ENCODE measurements around the gene ALK.

Gene ALK

GRCh38 chr2:29598978-29599377 is 322.4 kb downstream of the ALK start:
- H3K4me3 ChIP-seq (ENCODE audit: low read depth, low read length), result no peak overlapping the region
- no peaks in the 10 kb centered on the region for H3K27me3 ChIP-seq (ENCODE audit: control insufficient read depth, insufficient read depth, low read length)
- H3K9me3 ChIP-seq (ENCODE audit: control insufficient read depth, insufficient read depth, low read length), result no peaks in the 10 kb centered on the region
- H3K4me1 ChIP-seq (ENCODE audit: control insufficient read depth, insufficient read depth, low read length), result peaks cover 12% of the 10 kb centered on the region
- H3K36me3 ChIP-seq (ENCODE audit: control insufficient read depth, insufficient read depth, low read length), result no peaks in the 10 kb centered on the region
- H3K9ac ChIP-seq (ENCODE audit: low read depth, low read length), result no peak overlapping the region

- H3K4me1 ChIP-seq (ENCODE audit: control insufficient read depth, insufficient read depth, low read length), result no peaks in the 10 kb centered on the region
- no peaks in the 10 kb centered on the region for H3K36me3 ChIP-seq (ENCODE audit: control insufficient read depth, insufficient read depth, low read length)
- no peaks in the 10 kb centered on the region for H3K9me3 ChIP-seq (ENCODE audit: control insufficient read depth, insufficient read depth, low read length)
- H3K27me3 ChIP-seq (ENCODE audit: control insufficient read depth, insufficient read depth, low read length), result no peaks in the 10 kb centered on the region
- H3K4me3 ChIP-seq (ENCODE audit: low read depth, low read length), result no peak overlapping the region
- no peak overlapping the region for H3K9ac ChIP-seq (ENCODE audit: low read depth, low read length)
These were observed 324.4 kb downstream of the ALK start for GRCh38 chr2:29597035-29597434.

GRCh38 chr2:29596584-29596983 is 324.8 kb downstream of the ALK start:
- H3K27me3 ChIP-seq (ENCODE audit: control insufficient read depth, insufficient read depth, low read length), result no peaks in the 10 kb centered on the region
- H3K9ac ChIP-seq (ENCODE audit: low read depth, low read length), result no peak overlapping the region
- no peaks in the 10 kb centered on the region for H3K4me1 ChIP-seq (ENCODE audit: control insufficient read depth, insufficient read depth, low read length)
- no peaks in the 10 kb centered on the region for H3K36me3 ChIP-seq (ENCODE audit: control insufficient read depth, insufficient read depth, low read length)
- no peak overlapping the region for H3K4me3 ChIP-seq (ENCODE audit: low read depth, low read length)
- H3K9me3 ChIP-seq (ENCODE audit: control insufficient read depth, insufficient read depth, low read length), result no peaks in the 10 kb centered on the region

- H3K36me3 ChIP-seq (ENCODE audit: control insufficient read depth, insufficient read depth, low read length), result no peaks in the 10 kb centered on the region
- H3K4me3 ChIP-seq (ENCODE audit: low read depth, low read length), result no peak overlapping the region
- H3K9me3 ChIP-seq (ENCODE audit: control insufficient read depth, insufficient read depth, low read length), result no peaks in the 10 kb centered on the region
- H3K9ac ChIP-seq (ENCODE audit: low read depth, low read length), result no peak overlapping the region
- peaks cover 2% of the 10 kb centered on the region for H3K4me1 ChIP-seq (ENCODE audit: control insufficient read depth, insufficient read depth, low read length)
- H3K27me3 ChIP-seq (ENCODE audit: control insufficient read depth, insufficient read depth, low read length), result no peaks in the 10 kb centered on the region
These were observed 329.8 kb downstream of the ALK start for GRCh38 chr2:29591600-29591999.

- Histone ChIP-seq H3K4me1 (ENCODE audit: control insufficient read depth, insufficient read depth, low read length) (peaks cover 2% of the 10 kb centered on the region), H3K9me3 (ENCODE audit: control insufficient read depth, insufficient read depth, low read length) (no peaks in the 10 kb centered on the region)
These were observed 331.2 kb downstream of the ALK start for GRCh38 chr2:29590211-29590610.

GRCh38 chr2:29589440-29590103 is 331.8 kb downstream of the ALK start:
- H3K36me3 ChIP-seq (ENCODE audit: control insufficient read depth, insufficient read depth, low read length), result no peaks in the 10 kb centered on the region

More at GRCh38 chr2:29590211-29590610, 331.2 kb downstream of the ALK start:
- Histone ChIP-seq H3K36me3 (ENCODE audit: control insufficient read depth, insufficient read depth, low read length) (no peaks in the 10 kb centered on the region), H3K27me3 (ENCODE audit: control insufficient read depth, insufficient read depth, low read length) (no peaks in the 10 kb centered on the region), H3K9ac (ENCODE audit: low read depth, low read length) (no peak overlapping the region), H3K4me3 (ENCODE audit: low read depth, low read length) (no peak overlapping the region)

GRCh38 chr2:29587402-29588190 is 333.8 kb downstream of the ALK start:
- Histone ChIP-seq H3K9ac (ENCODE audit: low read depth, low read length) (no peak overlapping the region), H3K36me3 (ENCODE audit: control insufficient read depth, insufficient read depth, low read length) (no peaks in the 10 kb centered on the region), H3K4me3 (ENCODE audit: low read depth, low read length) (no peak overlapping the region), H3K4me1 (ENCODE audit: control insufficient read depth, insufficient read depth, low read length) (peaks cover 2% of the 10 kb centered on the region), H3K27me3 (ENCODE audit: control insufficient read depth, insufficient read depth, low read length) (no peaks in the 10 kb centered on the region), H3K9me3 (ENCODE audit: control insufficient read depth, insufficient read depth, low read length) (no peaks in the 10 kb centered on the region)

More at GRCh38 chr2:29589440-29590103, 331.8 kb downstream of the ALK start:
- peaks cover 2% of the 10 kb centered on the region for H3K4me1 ChIP-seq (ENCODE audit: control insufficient read depth, insufficient read depth, low read length)
- no peak overlapping the region for H3K4me3 ChIP-seq (ENCODE audit: low read depth, low read length)
- no peaks in the 10 kb centered on the region for H3K9me3 ChIP-seq (ENCODE audit: control insufficient read depth, insufficient read depth, low read length)
- no peaks in the 10 kb centered on the region for H3K27me3 ChIP-seq (ENCODE audit: control insufficient read depth, insufficient read depth, low read length)
- H3K9ac ChIP-seq (ENCODE audit: low read depth, low read length), result no peak overlapping the region

GRCh38 chr2:29586919-29587318 is 334.5 kb downstream of the ALK start:
- H3K4me1 ChIP-seq (ENCODE audit: control insufficient read depth, insufficient read depth, low read length), result peaks cover 2% of the 10 kb centered on the region
- H3K36me3 ChIP-seq (ENCODE audit: control insufficient read depth, insufficient read depth, low read length), result no peaks in the 10 kb centered on the region
- H3K9me3 ChIP-seq (ENCODE audit: control insufficient read depth, insufficient read depth, low read length), result no peaks in the 10 kb centered on the region
- no peak overlapping the region for H3K4me3 ChIP-seq (ENCODE audit: low read depth, low read length)
- H3K27me3 ChIP-seq (ENCODE audit: control insufficient read depth, insufficient read depth, low read length), result no peaks in the 10 kb centered on the region
- no peak overlapping the region for H3K9ac ChIP-seq (ENCODE audit: low read depth, low read length)

- Histone ChIP-seq H3K9me3 (ENCODE audit: control insufficient read depth, insufficient read depth, low read length) (no peaks in the 10 kb centered on the region), H3K27me3 (ENCODE audit: control insufficient read depth, insufficient read depth, low read length) (no peaks in the 10 kb centered on the region), H3K4me1 (ENCODE audit: control insufficient read depth, insufficient read depth, low read length) (peaks cover 2% of the 10 kb centered on the region), H3K4me3 (ENCODE audit: low read depth, low read length) (no peak overlapping the region), H3K36me3 (ENCODE audit: control insufficient read depth, insufficient read depth, low read length) (no peaks in the 10 kb centered on the region), H3K9ac (ENCODE audit: low read depth, low read length) (no peak overlapping the region)
These were observed 337.7 kb downstream of the ALK start for GRCh38 chr2:29583548-29584156.

GRCh38 chr2:29583104-29583503 is 338.3 kb downstream of the ALK start:
- Histone ChIP-seq H3K9me3 (ENCODE audit: control insufficient read depth, insufficient read depth, low read length) (no peaks in the 10 kb centered on the region), H3K36me3 (ENCODE audit: control insufficient read depth, insufficient read depth, low read length) (no peaks in the 10 kb centered on the region), H3K9ac (ENCODE audit: low read depth, low read length) (no peak overlapping the region), H3K4me1 (ENCODE audit: control insufficient read depth, insufficient read depth, low read length) (peaks cover 2% of the 10 kb centered on the region), H3K27me3 (ENCODE audit: control insufficient read depth, insufficient read depth, low read length) (no peaks in the 10 kb centered on the region), H3K4me3 (ENCODE audit: low read depth, low read length) (no peak overlapping the region)

GRCh38 chr2:29582062-29582461 is 339.3 kb downstream of the ALK start:
- peaks cover 2% of the 10 kb centered on the region for H3K4me1 ChIP-seq (ENCODE audit: control insufficient read depth, insufficient read depth, low read length)
- H3K4me3 ChIP-seq (ENCODE audit: low read depth, low read length), result no peak overlapping the region
- H3K9me3 ChIP-seq (ENCODE audit: control insufficient read depth, insufficient read depth, low read length), result no peaks in the 10 kb centered on the region
- no peaks in the 10 kb centered on the region for H3K36me3 ChIP-seq (ENCODE audit: control insufficient read depth, insufficient read depth, low read length)
- no peaks in the 10 kb centered on the region for H3K27me3 ChIP-seq (ENCODE audit: control insufficient read depth, insufficient read depth, low read length)
- no peak overlapping the region for H3K9ac ChIP-seq (ENCODE audit: low read depth, low read length)

GRCh38 chr2:29580223-29580622 is 341.2 kb downstream of the ALK start:
- H3K4me1 ChIP-seq (ENCODE audit: control insufficient read depth, insufficient read depth, low read length), result no peaks in the 10 kb centered on the region
- H3K4me3 ChIP-seq (ENCODE audit: low read depth, low read length), result no peak overlapping the region
- no peaks in the 10 kb centered on the region for H3K27me3 ChIP-seq (ENCODE audit: control insufficient read depth, insufficient read depth, low read length)
- H3K9me3 ChIP-seq (ENCODE audit: control insufficient read depth, insufficient read depth, low read length), result no peaks in the 10 kb centered on the region
- H3K9ac ChIP-seq (ENCODE audit: low read depth, low read length), result no peak overlapping the region
- no peaks in the 10 kb centered on the region for H3K36me3 ChIP-seq (ENCODE audit: control insufficient read depth, insufficient read depth, low read length)

Measured in iPS-15b (cell line).